ENCODE measurements around the gene AP1S1. TPM values are rescaled to one million over a fixed set of nuclear protein-coding genes. Genes with fewer than 3 reads are reported as not detected.

AP1S1 gene
- polyA plus RNA-seq, 4 donors, result 62.7 to 134 (median 87.3) TPM

- Histone ChIP-seq H3K9me3 (ENCODE audit: control insufficient read depth in 2 of 2, insufficient read depth in 1 of 2, low read depth in 1 of 2, low read length in 1 of 2) (no peaks in the 10 kb centered on the region), H3K4me1 (ENCODE audit: control insufficient read depth in 3 of 3, insufficient read depth in 2 of 3, low read depth in 1 of 3, low read length in 2 of 3) (peaks cover 0 to 6% (median 2%) of the 10 kb centered on the region in 3 donors), H3K27ac (ENCODE audit: low read depth in 1 of 3, low read length in 2 of 3) (peak overlapping the region; percentile 47 to 89 (median 58))
Measured at GRCh38 chr7:101137651-101138212, 16.5 kb upstream of the AP1S1 start.

DNA sequence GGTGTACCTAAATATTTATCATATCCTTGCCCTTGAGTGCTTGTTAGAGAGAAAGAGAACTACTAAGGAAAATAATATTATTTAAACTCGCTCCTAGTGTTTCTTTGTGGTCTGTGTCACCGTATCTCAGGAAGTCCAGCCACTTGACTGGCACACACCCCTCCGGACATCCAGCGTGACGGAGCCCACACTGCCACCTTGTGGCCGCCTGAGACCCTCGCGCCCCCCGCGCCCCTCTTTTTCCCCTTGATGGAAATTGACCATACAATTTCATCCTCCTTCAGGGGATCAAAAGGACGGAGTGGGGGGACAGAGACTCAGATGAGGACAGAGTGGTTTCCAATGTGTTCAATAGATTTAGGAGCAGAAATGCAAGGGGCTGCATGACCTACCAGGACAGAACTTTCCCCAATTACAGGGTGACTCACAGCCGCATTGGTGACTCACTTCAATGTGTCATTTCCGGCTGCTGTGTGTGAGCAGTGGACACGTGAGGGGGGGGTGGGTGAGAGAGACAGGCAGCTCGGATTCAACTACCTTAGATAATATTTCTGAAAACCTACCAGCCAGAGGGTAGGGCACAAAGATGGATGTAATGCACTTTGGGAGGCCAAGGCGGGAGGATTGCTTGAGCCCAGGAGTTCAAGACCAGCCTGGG lies 15.9 kb upstream of the AP1S1 start:
- H3K9me3 ChIP-seq (ENCODE audit: control insufficient read depth in 2 of 2, insufficient read depth in 1 of 2, low read depth in 1 of 2, low read length in 1 of 2), result no peaks in the 10 kb centered on the region
- FAIRE-seq (no peak), DNase-seq (peak; percentile 91 to 93)
- peak overlapping the region; percentile 47 to 89 (median 58) for H3K27ac ChIP-seq (ENCODE audit: low read depth in 1 of 3, low read length in 2 of 3)
- no peak overlapping the region for H3K4me3 ChIP-seq (ENCODE audit: low read depth in 1 of 3, low read length in 3 of 3)
- peaks cover 0 to 6% (median 2%) of the 10 kb centered on the region in 3 donors for H3K4me1 ChIP-seq (ENCODE audit: control insufficient read depth in 3 of 3, insufficient read depth in 2 of 3, low read depth in 1 of 3, low read length in 2 of 3)
- no peaks in the 10 kb centered on the region for H3K36me3 ChIP-seq (ENCODE audit: control insufficient read depth in 3 of 3, insufficient read depth in 2 of 3, low read depth in 1 of 3, low read length in 3 of 3)
- H3K27me3 ChIP-seq (ENCODE audit: control insufficient read depth in 3 of 3, insufficient read depth in 3 of 3, low read length in 3 of 3), result peaks cover 0 to 17% (median 0%) of the 10 kb centered on the region in 3 donors
- 2 to 7% (median 5%) methylated on average over 16 of the region's 16 CpGs for WGBS, 3 donors

More at GRCh38 chr7:101137651-101138212, 16.5 kb upstream of the AP1S1 start:
- Histone ChIP-seq H3K4me3 (ENCODE audit: low read depth in 1 of 3, low read length in 3 of 3) (no peak overlapping the region), H3K36me3 (ENCODE audit: control insufficient read depth in 3 of 3, insufficient read depth in 2 of 3, low read depth in 1 of 3, low read length in 3 of 3) (no peaks in the 10 kb centered on the region), H3K27me3 (ENCODE audit: control insufficient read depth in 3 of 3, insufficient read depth in 3 of 3, low read length in 3 of 3) (peaks cover 0 to 17% (median 0%) of the 10 kb centered on the region in 3 donors)
- DNase-seq, result peak in 1 of 2 donors; percentile 60
- WGBS, 3 donors, result 56 to 71% (median 59%) methylated on average over 9 of the region's 9 CpGs
- FAIRE-seq, result no peak

GRCh38 chr7:101140339-101140699 lies 14.0 kb upstream of the AP1S1 start:
- WGBS, 3 donors, result 33 to 72% (median 58%) methylated on average over 3 of the region's 3 CpGs
- peaks cover 0 to 10% (median 2%) of the 10 kb centered on the region in 3 donors for H3K4me1 ChIP-seq (ENCODE audit: control insufficient read depth in 3 of 3, insufficient read depth in 2 of 3, low read depth in 1 of 3, low read length in 2 of 3)
- H3K27me3 ChIP-seq (ENCODE audit: control insufficient read depth in 3 of 3, insufficient read depth in 3 of 3, low read length in 3 of 3), result peaks cover 0 to 10% (median 0%) of the 10 kb centered on the region in 3 donors
- H3K36me3 ChIP-seq (ENCODE audit: control insufficient read depth in 3 of 3, insufficient read depth in 2 of 3, low read depth in 1 of 3, low read length in 3 of 3), result no peaks in the 10 kb centered on the region
- no peak for DNase-seq
- H3K4me3 ChIP-seq (ENCODE audit: low read depth in 1 of 3, low read length in 3 of 3), result no peak overlapping the region
- no peaks in the 10 kb centered on the region for H3K9me3 ChIP-seq (ENCODE audit: control insufficient read depth in 2 of 2, insufficient read depth in 1 of 2, low read depth in 1 of 2, low read length in 1 of 2)
- no peak for FAIRE-seq
- H3K27ac ChIP-seq (ENCODE audit: low read depth in 1 of 3, low read length in 2 of 3), result no peak overlapping the region

DNA sequence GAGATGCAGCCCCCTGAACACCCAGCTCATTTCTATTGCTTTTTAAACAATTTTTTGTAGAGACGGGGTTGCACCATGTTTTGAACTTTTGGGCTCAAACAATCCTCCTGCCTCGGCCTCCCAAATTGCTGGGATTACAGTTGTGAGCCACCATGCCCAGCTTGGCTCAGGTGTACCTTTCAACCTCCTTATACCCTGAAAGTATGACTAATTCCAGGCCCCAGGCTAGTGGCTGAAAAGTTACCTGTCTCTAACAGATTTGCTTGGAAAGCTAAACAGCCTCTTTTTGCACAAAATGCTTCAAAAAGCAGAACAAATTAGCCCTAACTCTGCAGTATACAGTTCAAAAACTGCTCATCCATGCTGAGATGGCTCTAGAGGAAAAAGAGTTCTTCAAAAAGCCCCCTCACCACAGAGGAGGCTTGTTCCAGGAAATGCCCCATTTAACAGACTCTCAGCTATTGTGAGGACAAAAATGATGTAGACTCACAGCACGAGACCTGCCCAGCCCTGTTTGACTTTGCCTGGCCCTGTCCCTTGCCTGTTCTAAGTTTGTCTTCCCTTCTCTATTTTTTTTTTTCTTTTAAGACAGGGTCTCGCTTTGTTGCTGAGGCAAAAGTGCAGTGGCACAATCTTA lies 13.4 kb upstream of the AP1S1 start:
- FAIRE-seq, result no peak
- no peak overlapping the region for H3K27ac ChIP-seq (ENCODE audit: low read depth in 1 of 3, low read length in 2 of 3)
- DNase-seq, result no peak
- no peak overlapping the region for H3K4me3 ChIP-seq (ENCODE audit: low read depth in 1 of 3, low read length in 3 of 3)
- peaks cover 0 to 10% (median 2%) of the 10 kb centered on the region in 3 donors for H3K4me1 ChIP-seq (ENCODE audit: control insufficient read depth in 3 of 3, insufficient read depth in 2 of 3, low read depth in 1 of 3, low read length in 2 of 3)
- peaks cover 0 to 4% (median 0%) of the 10 kb centered on the region in 3 donors for H3K27me3 ChIP-seq (ENCODE audit: control insufficient read depth in 3 of 3, insufficient read depth in 3 of 3, low read length in 3 of 3)
- H3K36me3 ChIP-seq (ENCODE audit: control insufficient read depth in 3 of 3, insufficient read depth in 2 of 3, low read depth in 1 of 3, low read length in 3 of 3), result no peaks in the 10 kb centered on the region
- no peaks in the 10 kb centered on the region for H3K9me3 ChIP-seq (ENCODE audit: control insufficient read depth in 2 of 2, insufficient read depth in 1 of 2, low read depth in 1 of 2, low read length in 1 of 2)
- 85 to 91% (median 86%) methylated on average over 4 of the region's 4 CpGs for WGBS, 3 donors

DNA sequence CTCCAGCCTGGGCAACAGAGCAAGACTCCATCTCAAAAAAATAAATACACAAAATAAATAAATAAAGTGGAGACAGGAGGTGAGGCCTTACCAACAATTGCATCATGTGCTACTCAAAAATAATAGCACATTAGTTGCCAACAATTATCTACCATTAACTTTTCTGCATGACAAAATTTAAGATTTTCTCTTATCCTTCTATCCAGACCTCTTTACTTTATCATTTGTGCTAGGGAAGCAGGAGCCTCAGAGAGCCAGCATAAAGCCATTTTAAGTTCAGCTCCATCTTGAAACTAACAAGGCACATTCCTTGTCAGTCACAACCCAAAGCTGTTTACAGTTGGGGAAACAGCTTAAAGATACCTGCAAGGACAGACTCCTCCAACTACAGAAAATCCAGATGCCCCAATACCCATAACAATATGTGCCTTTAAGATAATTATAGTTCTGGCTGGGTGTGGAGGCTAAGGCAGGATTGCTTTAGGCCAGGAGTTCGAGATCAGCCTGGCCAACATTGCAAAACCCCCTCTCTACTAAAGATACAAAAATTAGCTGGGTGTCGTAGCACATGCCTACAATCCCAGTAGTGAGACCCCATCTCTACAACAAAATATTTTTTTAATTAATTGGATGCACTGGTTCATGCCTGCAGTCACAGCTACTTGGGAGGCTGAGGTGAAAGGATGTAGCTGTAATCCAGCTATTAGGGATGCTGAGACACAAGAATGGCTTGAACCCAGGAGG lies 2.2 kb upstream of the AP1S1 start:
- FAIRE-seq, result no peak
- no peak overlapping the region for H3K4me3 ChIP-seq (ENCODE audit: low read depth in 1 of 3, low read length in 3 of 3)
- peaks cover 0 to 8% (median 0%) of the 10 kb centered on the region in 3 donors for H3K36me3 ChIP-seq (ENCODE audit: control insufficient read depth in 3 of 3, insufficient read depth in 2 of 3, low read depth in 1 of 3, low read length in 3 of 3)
- no peaks in the 10 kb centered on the region for H3K9me3 ChIP-seq (ENCODE audit: control insufficient read depth in 2 of 2, insufficient read depth in 1 of 2, low read depth in 1 of 2, low read length in 1 of 2)
- H3K27me3 ChIP-seq (ENCODE audit: control insufficient read depth in 3 of 3, insufficient read depth in 3 of 3, low read length in 3 of 3), result peaks cover 0 to 15% (median 0%) of the 10 kb centered on the region in 3 donors
- DNase-seq, result no peak
- H3K4me1 ChIP-seq (ENCODE audit: control insufficient read depth in 3 of 3, insufficient read depth in 2 of 3, low read depth in 1 of 3, low read length in 2 of 3), result peaks cover 0 to 8% (median 5%) of the 10 kb centered on the region in 3 donors
- H3K27ac ChIP-seq (ENCODE audit: low read depth in 1 of 3, low read length in 2 of 3), result no peak overlapping the region
- WGBS, 3 donors, result 60 to 72% (median 60%) methylated on average over 2 of the region's 2 CpGs

DNA sequence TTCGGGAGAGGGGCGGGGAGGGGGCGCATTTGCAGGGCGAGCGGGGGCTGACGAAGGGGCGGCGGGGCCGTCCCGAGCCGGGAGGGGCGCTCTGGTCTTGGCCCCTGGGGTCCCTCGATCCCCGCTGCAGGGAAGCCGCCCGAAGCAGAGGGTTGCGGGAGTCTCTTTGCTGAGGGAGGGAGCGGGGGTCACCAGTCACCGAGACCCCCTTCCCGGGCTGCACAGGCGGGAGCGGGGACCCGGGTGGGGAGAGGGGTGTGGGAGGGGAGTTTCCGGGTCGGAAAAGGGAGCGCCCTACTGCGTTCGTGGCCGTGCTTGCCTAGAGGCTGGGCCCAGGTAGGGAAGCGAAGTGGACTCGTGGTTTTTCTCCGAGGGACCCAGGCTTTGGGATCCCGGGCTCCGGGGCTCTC lies 422 bp downstream of the AP1S1 start:
- Histone ChIP-seq H3K36me3 (ENCODE audit: control insufficient read depth in 3 of 3, insufficient read depth in 2 of 3, low read depth in 1 of 3, low read length in 3 of 3) (peaks cover 6 to 32% (median 9%) of the 10 kb centered on the region in 3 donors), H3K4me3 (ENCODE audit: low read depth in 1 of 3, low read length in 3 of 3) (peak overlapping the region; percentile 80 to 88 (median 85)), H3K4me1 (ENCODE audit: control insufficient read depth in 3 of 3, insufficient read depth in 2 of 3, low read depth in 1 of 3, low read length in 2 of 3) (peaks cover 0 to 8% (median 8%) of the 10 kb centered on the region in 3 donors), H3K27ac (ENCODE audit: low read depth in 1 of 3, low read length in 2 of 3) (peak overlapping the region in 1 of 3 donors; percentile 13), H3K27me3 (ENCODE audit: control insufficient read depth in 3 of 3, insufficient read depth in 3 of 3, low read length in 3 of 3) (peaks cover 0 to 5% (median 0%) of the 10 kb centered on the region in 3 donors), H3K9me3 (ENCODE audit: control insufficient read depth in 2 of 2, insufficient read depth in 1 of 2, low read depth in 1 of 2, low read length in 1 of 2) (no peaks in the 10 kb centered on the region)
- DNase-seq (peak; percentile 37 to 50), FAIRE-seq (no peak)
- WGBS, 3 donors, result 0 to 1% (median 1%) methylated on average over 13 to 34 of the region's 34 CpGs

DNA sequence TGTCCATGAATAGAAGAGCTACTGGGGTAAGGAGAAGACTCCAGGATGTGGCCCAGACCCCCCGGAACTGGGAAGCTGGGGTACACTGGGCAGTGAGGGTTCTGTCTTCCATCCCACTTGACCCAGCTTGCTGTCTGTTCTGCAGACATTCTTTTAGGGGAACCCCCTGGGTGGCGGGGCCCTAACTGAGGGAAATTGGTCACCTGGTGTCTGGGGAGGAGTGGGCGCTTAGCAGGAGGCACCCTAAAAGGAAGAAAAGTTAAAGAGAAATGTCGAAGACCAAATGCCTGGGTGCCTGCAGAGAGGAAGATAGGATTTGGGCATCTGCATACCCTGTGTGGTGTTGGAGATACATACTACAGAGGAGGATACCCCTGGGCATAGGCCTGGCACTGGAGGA lies 1.0 kb downstream of the AP1S1 start:
- H3K27ac ChIP-seq (ENCODE audit: low read depth in 1 of 3, low read length in 2 of 3), result peak overlapping the region in 1 of 3 donors; percentile 13

DNA sequence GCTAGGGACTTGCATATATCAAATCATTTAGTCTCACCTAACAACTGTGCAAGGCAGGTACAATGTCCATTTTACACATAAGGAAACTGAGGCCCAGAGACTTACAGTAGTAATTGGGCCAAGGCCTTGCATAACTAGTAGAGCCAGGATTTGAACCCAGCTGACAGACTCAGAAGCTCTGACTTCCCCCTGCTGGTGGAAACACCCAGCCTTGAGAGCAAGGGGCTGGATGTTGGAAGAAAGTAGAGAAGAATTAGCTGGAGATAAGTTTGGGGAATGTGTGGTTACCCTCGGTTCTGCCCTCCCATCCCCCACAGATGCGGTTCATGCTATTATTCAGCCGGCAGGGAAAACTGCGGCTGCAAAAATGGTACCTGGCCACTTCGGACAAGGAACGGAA lies 2.0 kb downstream of the AP1S1 start:
- no peak for FAIRE-seq
- H3K4me1 ChIP-seq (ENCODE audit: control insufficient read depth in 3 of 3, insufficient read depth in 2 of 3, low read depth in 1 of 3, low read length in 2 of 3), result peaks cover 0 to 8% (median 8%) of the 10 kb centered on the region in 3 donors
- H3K9me3 ChIP-seq (ENCODE audit: control insufficient read depth in 2 of 2, insufficient read depth in 1 of 2, low read depth in 1 of 2, low read length in 1 of 2), result no peaks in the 10 kb centered on the region
- H3K27me3 ChIP-seq (ENCODE audit: control insufficient read depth in 3 of 3, insufficient read depth in 3 of 3, low read length in 3 of 3), result peaks cover 0 to 4% (median 2%) of the 10 kb centered on the region in 3 donors
- H3K4me3 ChIP-seq (ENCODE audit: low read depth in 1 of 3, low read length in 3 of 3), result no peak overlapping the region
- no peak for DNase-seq
- WGBS, 3 donors, result 85 to 94% (median 91%) methylated on average over 6 of the region's 6 CpGs
- no peak overlapping the region for H3K27ac ChIP-seq (ENCODE audit: low read depth in 1 of 3, low read length in 2 of 3)
- peaks cover 11 to 46% (median 12%) of the 10 kb centered on the region in 3 donors for H3K36me3 ChIP-seq (ENCODE audit: control insufficient read depth in 3 of 3, insufficient read depth in 2 of 3, low read depth in 1 of 3, low read length in 3 of 3)

More for the DNA sequence above, 1.0 kb downstream of the AP1S1 start:
- FAIRE-seq, result no peak
- no peak for DNase-seq
- Histone ChIP-seq H3K9me3 (ENCODE audit: control insufficient read depth in 2 of 2, insufficient read depth in 1 of 2, low read depth in 1 of 2, low read length in 1 of 2) (no peaks in the 10 kb centered on the region), H3K4me3 (ENCODE audit: low read depth in 1 of 3, low read length in 3 of 3) (peak overlapping the region; percentile 80 to 88 (median 85)), H3K36me3 (ENCODE audit: control insufficient read depth in 3 of 3, insufficient read depth in 2 of 3, low read depth in 1 of 3, low read length in 3 of 3) (peaks cover 9 to 38% (median 12%) of the 10 kb centered on the region in 3 donors), H3K27me3 (ENCODE audit: control insufficient read depth in 3 of 3, insufficient read depth in 3 of 3, low read length in 3 of 3) (peaks cover 0 to 4% (median 2%) of the 10 kb centered on the region in 3 donors), H3K4me1 (ENCODE audit: control insufficient read depth in 3 of 3, insufficient read depth in 2 of 3, low read depth in 1 of 3, low read length in 2 of 3) (peaks cover 0 to 8% (median 8%) of the 10 kb centered on the region in 3 donors)
- WGBS, 3 donors, result 31 to 46% (median 43%) methylated on average over 4 of the region's 4 CpGs
